Nucleus accumbens (tissue), 56 donors: ENCODE results near the gene CFAP43.
"Not testable (repeated sequence)": the region's sequence is repeated elsewhere in the genome, so short reads cannot be mapped to it uniquely, and the experiment has no call there.

Experiments
- DNase-seq, 56 donors: peaks; one replicate each; lab custom pipeline; 2025; lab: John Stamatoyannopoulos, UW

The CFAP43 gene

DNA sequence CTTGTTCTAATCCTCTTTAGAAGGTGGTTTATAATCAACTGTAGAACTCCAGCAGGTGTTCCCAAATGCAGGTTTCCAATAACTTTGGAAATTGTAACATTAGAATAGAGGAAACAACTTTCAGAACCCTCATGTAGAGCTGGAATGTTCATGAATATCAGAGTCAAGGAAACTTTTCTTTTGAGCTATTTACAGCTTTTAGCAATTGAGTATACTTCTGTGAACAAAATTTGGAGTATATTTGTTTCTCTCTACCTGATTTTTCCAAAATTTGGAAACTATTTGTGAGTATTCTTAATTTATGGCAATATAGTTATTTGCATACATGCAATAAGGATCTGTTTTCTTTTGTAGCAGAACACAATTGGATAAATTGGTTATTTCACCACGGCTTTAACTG is 2.8 kb upstream of the CFAP43 start:
- DNase-seq: no peak

DNA sequence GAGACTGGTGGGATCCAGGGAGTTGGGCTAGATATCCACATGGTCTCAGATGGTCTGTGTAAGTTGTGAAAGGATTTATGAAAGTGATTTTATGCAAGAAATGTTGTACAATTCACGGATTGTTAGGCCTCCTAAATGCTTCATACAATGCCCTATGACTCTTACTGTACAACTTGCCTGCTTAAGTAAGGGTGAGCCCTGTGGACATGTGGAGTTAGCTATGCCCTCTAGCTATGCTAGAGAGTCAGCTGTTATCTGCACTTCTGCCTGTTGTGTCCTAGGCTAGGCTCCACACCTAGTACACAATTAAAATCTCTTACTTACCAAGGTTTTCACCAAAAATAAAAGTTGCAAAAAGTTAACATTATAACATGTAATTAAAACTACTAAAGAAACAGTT is 1.7 kb upstream of the CFAP43 start:
- no peak for DNase-seq

- peak in 1 of 56 donors; percentile 33 for DNase-seq
Observed at GRCh38 chr10:104232613-104233102, 494 bp upstream of the CFAP43 start.

GRCh38 chr10:104230490-104230889 is 1.7 kb downstream of the CFAP43 start:
- no peak for DNase-seq

- no peak for DNase-seq
Observed at GRCh38 chr10:104223304-104223703, 8.9 kb downstream of the CFAP43 start.

DNA sequence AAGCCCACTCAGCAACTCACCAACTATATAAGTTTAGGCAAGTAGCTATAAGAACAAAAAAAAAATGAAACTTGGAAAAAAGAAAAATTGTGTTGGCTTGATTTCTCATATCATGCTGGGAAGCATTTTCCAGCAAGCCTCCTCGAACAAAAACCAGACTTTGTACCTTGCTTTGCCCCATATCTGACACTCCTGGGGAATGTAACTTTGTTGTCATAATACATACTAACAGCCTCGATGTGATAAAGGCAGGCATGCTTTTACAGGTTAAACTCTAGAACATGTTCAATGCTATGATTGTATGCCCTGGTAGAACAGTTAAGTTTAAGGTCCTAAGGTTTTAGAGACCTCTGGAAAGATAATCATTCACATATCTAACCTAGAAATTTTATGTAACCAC is 11.6 kb downstream of the CFAP43 start:
- no peak for DNase-seq

GRCh38 chr10:104218751-104219150 is 13.4 kb downstream of the CFAP43 start:
- DNase-seq: no peak

GRCh38 chr10:104216631-104217030 is 15.5 kb downstream of the CFAP43 start:
- DNase-seq: no peak

- DNase-seq: peak in 44 of 56 donors; percentile 1 to 75 (median 22)
Observed at GRCh38 chr10:104209575-104210198, 22.5 kb downstream of the CFAP43 start.

- no peak for DNase-seq
Observed at GRCh38 chr10:104208730-104209129, 23.4 kb downstream of the CFAP43 start.

DNA sequence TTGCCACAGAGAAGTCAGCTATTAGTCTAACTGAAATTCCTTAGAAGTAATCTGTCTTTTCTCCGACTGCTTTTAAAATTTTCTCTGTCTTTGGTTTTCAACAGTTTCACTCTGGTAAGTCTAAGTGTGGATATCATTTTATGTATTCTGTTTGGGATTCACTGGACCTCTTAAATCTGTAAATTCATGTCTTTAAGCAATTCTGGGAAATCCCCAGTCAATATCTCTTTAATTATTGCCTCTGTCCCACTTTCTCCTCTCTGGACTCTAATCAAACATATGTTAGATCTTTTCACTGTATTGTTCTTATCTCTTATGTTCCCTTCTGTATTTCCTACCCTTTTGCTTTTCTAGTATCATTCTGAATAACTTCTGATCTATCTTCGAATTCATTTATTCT is 29.9 kb downstream of the CFAP43 start:
- no peak for DNase-seq

- no peak for DNase-seq
Observed at GRCh38 chr10:104201636-104202035, 30.5 kb downstream of the CFAP43 start.

DNA sequence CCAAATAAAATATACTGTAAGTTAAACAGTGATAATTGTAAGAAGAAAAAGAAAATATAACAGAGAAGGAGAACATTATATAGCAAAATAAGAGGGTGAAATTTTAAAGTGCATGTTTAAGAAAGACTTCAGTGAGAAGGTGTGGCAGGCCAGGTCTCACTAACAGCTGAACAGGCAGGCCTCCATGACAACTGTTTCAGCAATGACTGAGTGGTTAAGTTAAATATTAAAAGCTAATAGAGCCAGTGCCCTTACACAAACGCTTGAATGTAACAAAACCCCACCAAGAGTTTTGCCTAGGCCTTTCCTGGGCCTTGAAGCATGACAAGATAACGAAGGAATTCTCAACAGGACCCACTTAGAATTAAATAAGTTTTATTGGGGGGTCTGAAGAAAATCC is 32.6 kb downstream of the CFAP43 start:
- no peak for DNase-seq

- DNase-seq: no peak
Observed at GRCh38 chr10:104197364-104197763, 34.8 kb downstream of the CFAP43 start.

DNA sequence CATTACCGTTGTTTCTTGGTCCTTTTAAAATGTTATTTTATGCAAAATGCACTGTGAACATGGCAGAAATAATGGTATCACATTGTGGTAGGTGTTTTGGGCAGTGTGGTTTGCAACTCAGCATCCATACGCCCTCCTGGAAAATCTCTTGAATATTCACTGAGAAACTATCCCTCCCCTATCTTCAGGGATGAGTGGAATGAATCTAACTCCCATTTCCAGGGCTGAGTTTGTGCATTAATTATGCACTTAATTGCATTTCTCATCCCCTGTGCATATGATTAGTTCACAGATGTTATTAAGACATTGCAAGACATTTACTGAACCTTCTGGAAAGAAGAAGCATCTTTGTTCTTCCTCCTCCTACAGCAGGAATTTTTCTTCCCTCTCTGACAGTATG is 36.5 kb downstream of the CFAP43 start:
- DNase-seq: no peak

- no peak for DNase-seq
Observed at GRCh38 chr10:104193787-104194186, 38.4 kb downstream of the CFAP43 start.

- DNase-seq: no peak
Observed at GRCh38 chr10:104190695-104191094, 41.5 kb downstream of the CFAP43 start.

GRCh38 chr10:104183682-104184081 is 48.5 kb downstream of the CFAP43 start:
- DNase-seq: no peak

DNA sequence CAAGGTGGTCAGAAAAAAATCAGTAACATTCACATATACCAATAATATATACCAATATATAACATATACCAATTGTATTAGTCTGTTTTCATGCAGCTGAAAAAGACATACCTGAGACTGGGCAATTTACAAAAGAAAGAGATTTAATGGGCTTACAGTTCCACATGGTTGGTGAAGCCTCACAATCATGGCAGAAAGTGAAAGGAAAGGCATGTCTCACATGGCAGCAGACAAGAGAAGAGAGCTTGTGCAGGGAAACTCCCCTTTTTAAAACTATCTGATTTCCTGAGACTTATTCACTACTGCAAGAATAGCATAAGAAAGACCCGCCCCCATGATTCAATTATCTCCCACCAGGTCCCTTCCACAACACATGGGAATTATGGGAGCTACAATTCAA is 58.0 kb downstream of the CFAP43 start:
- not testable (repeated sequence) for DNase-seq

DNA sequence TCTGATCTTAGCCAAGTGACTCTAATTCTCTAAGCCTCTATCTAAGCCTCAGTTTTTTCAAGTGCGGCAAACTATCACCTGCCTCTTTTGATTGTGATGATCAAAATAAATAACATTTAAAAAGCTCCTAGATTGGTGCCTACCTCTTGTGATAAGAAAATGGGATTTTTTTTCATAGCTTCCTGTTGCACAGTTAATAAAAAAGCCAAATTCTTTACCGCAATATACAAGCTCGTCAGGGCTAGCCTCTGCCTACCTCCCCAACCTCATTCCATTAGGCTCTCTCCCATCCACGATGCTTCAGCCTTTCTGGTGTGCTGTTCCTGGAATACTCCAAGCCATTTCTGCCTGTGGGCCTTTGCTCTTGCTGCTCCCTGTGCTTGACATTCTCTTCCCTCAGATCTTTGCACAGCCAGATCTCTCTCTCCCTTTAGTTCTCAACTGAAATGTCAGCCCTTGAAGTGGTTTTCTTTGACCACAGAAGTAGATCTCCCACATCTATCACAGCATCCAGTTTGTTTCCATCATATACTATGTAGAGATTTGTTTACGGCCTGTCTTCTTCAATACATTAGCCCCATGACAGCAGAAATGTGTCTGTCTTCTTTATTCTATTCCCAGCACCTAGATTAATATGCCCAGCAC is 61.4 kb downstream of the CFAP43 start:
- no peak for DNase-seq

DNA sequence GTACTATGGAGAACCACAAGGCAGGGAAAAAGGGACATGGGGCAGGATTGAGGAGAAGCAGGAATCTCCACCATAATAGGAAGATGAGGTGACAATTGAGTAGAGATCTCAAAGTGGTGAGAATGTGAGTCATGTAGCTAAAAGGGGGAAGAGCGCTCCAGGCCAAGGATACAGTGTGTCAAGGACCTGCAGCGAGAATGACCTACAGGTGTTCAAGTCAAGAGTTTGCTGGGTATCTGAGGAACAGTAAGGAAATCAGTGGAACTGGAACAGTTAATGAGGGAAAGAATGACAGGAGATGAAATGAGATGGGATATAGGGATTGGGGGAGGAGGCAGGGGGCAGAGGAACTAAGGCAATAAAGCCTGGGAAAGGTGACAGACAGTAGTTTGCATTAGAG is 76.6 kb downstream of the CFAP43 start:
- DNase-seq: no peak

DNA sequence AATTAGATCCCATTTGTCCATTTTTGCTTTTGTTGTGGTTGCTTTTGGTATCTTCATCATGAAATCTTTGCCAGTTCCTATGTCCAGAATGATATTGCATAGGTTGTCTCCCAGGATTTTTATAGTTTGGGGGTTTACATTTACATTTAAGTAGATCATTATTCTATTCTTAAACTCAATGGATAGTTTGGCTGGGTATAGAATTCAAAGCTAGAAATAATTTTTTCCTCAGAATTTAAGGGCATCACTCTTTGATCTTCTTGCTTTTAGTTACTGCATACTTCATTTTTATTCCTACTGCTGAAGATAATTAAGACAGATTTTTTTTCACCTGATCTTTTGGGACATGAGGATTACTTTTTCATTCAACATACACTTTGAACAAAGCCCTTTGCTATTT is 80.4 kb downstream of the CFAP43 start:
- no peak for DNase-seq
